Measurements from ENCODE around the gene UPF2. TPM values are rescaled to one million over a fixed set of nuclear protein-coding genes. Genes with fewer than 3 reads are reported as not detected.

UPF2 gene
- total RNA-seq, 1 donor from 2014 or later = 17.3 TPM

- DNase-seq = no peak
- no peaks in the 10 kb centered on the region for H3K4me1 ChIP-seq
- TF ChIP-seq CTCF (IDR thresholded peaks at IDR 0.05; ENCODE audit: borderline replicate concordance) = no peak
- H3K36me3 ChIP-seq = peaks cover 71% of the 10 kb centered on the region
- H3K9me3 ChIP-seq (replicated peaks) = no peaks in the 10 kb centered on the region
- no peaks in the 10 kb centered on the region for H3K27me3 ChIP-seq (ENCODE audit: low read depth)
- H3K4me3 ChIP-seq = no peak overlapping the region
- H3K27ac ChIP-seq (replicated peaks) = no peak overlapping the region
- intact Hi-C loops (cut with micrococcal nuclease) = no loop called here
Measured at GRCh38 chr10:11921800-11922392, 120.7 kb downstream of the UPF2 start.

DNA sequence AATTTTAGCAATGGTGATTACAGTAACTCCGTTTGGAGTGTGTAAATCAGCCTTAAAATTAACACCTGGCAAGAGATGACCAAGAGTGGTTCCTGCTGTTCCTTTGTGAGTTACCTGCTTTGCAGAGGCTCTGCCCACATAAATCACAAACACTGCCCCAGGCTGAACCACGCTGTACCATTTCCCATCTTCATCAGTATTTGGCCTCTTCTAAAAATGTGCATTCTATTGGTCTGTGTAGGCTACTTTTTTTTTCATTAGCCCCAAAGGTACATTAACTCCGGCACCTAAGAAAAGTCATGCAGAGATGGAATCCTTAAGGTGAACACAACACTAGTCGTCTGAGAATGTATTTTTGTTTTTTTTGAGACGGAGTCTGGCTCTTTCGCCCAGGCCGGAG, 123.3 kb downstream of the UPF2 start:
- no peak overlapping the region for H3K27ac ChIP-seq (replicated peaks)
- intact Hi-C loops (cut with micrococcal nuclease) = no loop called here
- no peak for TF ChIP-seq CTCF (IDR thresholded peaks at IDR 0.05; ENCODE audit: borderline replicate concordance)
- H3K36me3 ChIP-seq = peaks cover 44% of the 10 kb centered on the region
- no peaks in the 10 kb centered on the region for H3K4me1 ChIP-seq
- DNase-seq = no peak
- H3K9me3 ChIP-seq (replicated peaks) = no peaks in the 10 kb centered on the region
- no peaks in the 10 kb centered on the region for H3K27me3 ChIP-seq (ENCODE audit: low read depth)
- no peak overlapping the region for H3K4me3 ChIP-seq

DNA sequence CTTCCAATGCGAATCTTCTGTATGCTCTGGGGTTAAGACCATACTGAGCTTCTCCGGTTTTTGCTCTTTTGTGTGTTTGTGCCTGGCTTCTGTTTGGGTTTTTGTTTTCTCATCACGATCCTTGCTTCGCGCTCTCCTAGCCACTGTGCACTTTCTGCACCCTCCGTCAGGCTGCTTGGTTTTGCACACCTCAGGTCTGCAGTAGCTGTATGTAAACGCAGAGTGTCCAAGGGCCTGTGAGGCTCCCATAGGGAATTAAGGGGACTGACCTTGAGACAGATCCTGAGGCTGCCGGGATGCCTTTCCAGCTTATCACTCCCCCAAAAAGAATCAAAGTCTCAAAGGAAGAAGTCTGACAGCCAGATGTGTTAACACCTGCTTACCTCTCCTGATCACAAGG, 124.2 kb downstream of the UPF2 start:
- no peak for TF ChIP-seq CTCF (IDR thresholded peaks at IDR 0.05; ENCODE audit: borderline replicate concordance)
- H3K4me1 ChIP-seq = no peaks in the 10 kb centered on the region
- peaks cover 38% of the 10 kb centered on the region for H3K36me3 ChIP-seq
- no peak overlapping the region for H3K4me3 ChIP-seq
- no peaks in the 10 kb centered on the region for H3K27me3 ChIP-seq (ENCODE audit: low read depth)
- intact Hi-C loops (cut with micrococcal nuclease) = no loop called here
- DNase-seq = no peak
- H3K27ac ChIP-seq (replicated peaks) = no peak overlapping the region
- no peaks in the 10 kb centered on the region for H3K9me3 ChIP-seq (replicated peaks)

- Histone ChIP-seq H3K9me3 (replicated peaks) (no peaks in the 10 kb centered on the region), H3K27me3 (ENCODE audit: low read depth) (no peaks in the 10 kb centered on the region), H3K36me3 (no peaks in the 10 kb centered on the region), H3K4me1 (no peaks in the 10 kb centered on the region), H3K4me3 (no peak overlapping the region), H3K27ac (replicated peaks) (no peak overlapping the region)
- DNase-seq = no peak
- no peak for TF ChIP-seq CTCF (IDR thresholded peaks at IDR 0.05; ENCODE audit: borderline replicate concordance)
- intact Hi-C loops (cut with micrococcal nuclease) = no loop called here
Measured at GRCh38 chr10:11913079-11913641, 129.4 kb downstream of the UPF2 start.

GRCh38 chr10:11910102-11910501, 132.5 kb downstream of the UPF2 start:
- TF ChIP-seq CTCF (IDR thresholded peaks at IDR 0.05; ENCODE audit: borderline replicate concordance) = no peak
- Histone ChIP-seq H3K9me3 (replicated peaks) (no peaks in the 10 kb centered on the region), H3K27ac (replicated peaks) (no peak overlapping the region), H3K4me3 (no peak overlapping the region), H3K27me3 (ENCODE audit: low read depth) (no peaks in the 10 kb centered on the region), H3K4me1 (no peaks in the 10 kb centered on the region), H3K36me3 (no peaks in the 10 kb centered on the region)
- intact Hi-C loops (cut with micrococcal nuclease) = no loop called here
- no peak for DNase-seq

Data from left ventricle myocardium inferior (tissue), 1 donor.